Activated T-helper 1 cell treated with anti-CD3 and anti-CD28 coated beads, Interleukin-12 subunit alpha, Interleukin-12 subunit beta, Interleukin-2, Interleukin-4 antibody, amounts not matched to agents 30 ng/mL and 10 ng/mL and 1 ng/mL, durations not matched to agents 14 hours and 24 hours and 36 hours (primary cell): ENCODE measurements around the gene NFASC. TPM values are rescaled to one million over a fixed set of nuclear protein-coding genes. Genes with fewer than 3 reads are reported as not detected.

Experiments used
- DNase-seq: peaks from one replicate; pipeline ENCODE4 v3.0.0; 2021; ENCODE audit warnings: low spot score
- H3K27ac Mint-ChIP-seq: one replicate; pipeline ENCODE4 v1.8.0; 2021; ENCODE audit warnings: mild to moderate bottlenecking, mixed read lengths
- H3K27me3 Mint-ChIP-seq: one replicate; pipeline ENCODE4 v1.8.0; 2022; ENCODE audit warnings: mild to moderate bottlenecking, moderate library complexity, mixed read lengths; ENCODE audit not compliant: insufficient read depth
- H3K36me3 Mint-ChIP-seq: one replicate; pipeline ENCODE4 v1.8.0; 2021; ENCODE audit warnings: low read depth, mixed read lengths
- H3K4me1 Mint-ChIP-seq: one replicate; pipeline ENCODE4 v1.8.0; 2021; ENCODE audit warnings: low read depth, mixed read lengths
- H3K4me3 Mint-ChIP-seq: one replicate; pipeline ENCODE4 v1.8.0; 2021; ENCODE audit warnings: mild to moderate bottlenecking, moderate library complexity, mixed read lengths
- H3K9me3 Mint-ChIP-seq: one replicate; pipeline ENCODE4 v1.8.0; 2021; ENCODE audit warnings: mixed read lengths
- intact Hi-C: fragments of 100-400 bp; cut with micrococcal nuclease; formaldehyde crosslinking; loops from one replicate; pipeline ENCODE4 v1.15.1; 2024
- total RNA-seq: library from RNA; stranded (reverse); gene quantifications from 2 replicates; pipeline ENCODE4 v1.2.3, GENCODE V29; 2022

Gene NFASC
- total RNA-seq, 1 donor from 2014 or later, result 0.70 TPM

GRCh38 chr1:204991342-204991844 lies 120.7 kb downstream of the NFASC start:
- Mint-ChIP-seq H3K27ac (no peak overlapping the region), H3K4me1 (peaks cover 11% of the 10 kb centered on the region), H3K4me3 (no peak overlapping the region), H3K27me3 (peaks cover 3% of the 10 kb centered on the region), H3K36me3 (no peaks in the 10 kb centered on the region), H3K9me3 (no peaks in the 10 kb centered on the region)
- no peak for DNase-seq
- intact Hi-C loops, result no loop called here

GRCh38 chr1:204992201-204992997 lies 121.7 kb downstream of the NFASC start:
- intact Hi-C loops, result no loop called here
- Mint-ChIP-seq H3K27me3 (peaks cover 4% of the 10 kb centered on the region), H3K9me3 (no peaks in the 10 kb centered on the region), H3K4me1 (peaks cover 11% of the 10 kb centered on the region), H3K27ac (peak overlapping the region; percentile 14), H3K4me3 (no peak overlapping the region), H3K36me3 (no peaks in the 10 kb centered on the region)
- DNase-seq, result no peak

- DNase-seq, result no peak
- Mint-ChIP-seq H3K4me3 (no peak overlapping the region), H3K27ac (no peak overlapping the region), H3K9me3 (no peaks in the 10 kb centered on the region), H3K36me3 (no peaks in the 10 kb centered on the region), H3K4me1 (peaks cover 11% of the 10 kb centered on the region), H3K27me3 (peaks cover 4% of the 10 kb centered on the region)
- intact Hi-C loops, result no loop called here
Measured at GRCh38 chr1:204992998-204993314, 122.3 kb downstream of the NFASC start.

GRCh38 chr1:204994086-204994862 lies 123.6 kb downstream of the NFASC start:
- intact Hi-C loops, result no loop called here
- DNase-seq, result no peak
- Mint-ChIP-seq H3K27ac (no peak overlapping the region), H3K27me3 (peaks cover 4% of the 10 kb centered on the region), H3K4me3 (no peak overlapping the region), H3K4me1 (peaks cover 11% of the 10 kb centered on the region), H3K36me3 (no peaks in the 10 kb centered on the region), H3K9me3 (no peaks in the 10 kb centered on the region)

GRCh38 chr1:204996981-204997380 lies 126.3 kb downstream of the NFASC start:
- intact Hi-C loops, result no loop called here
- DNase-seq, result no peak
- no peak overlapping the region for H3K4me3 Mint-ChIP-seq
- H3K36me3 Mint-ChIP-seq, result no peaks in the 10 kb centered on the region
- H3K27me3 Mint-ChIP-seq, result peaks cover 1% of the 10 kb centered on the region
- no peak overlapping the region for H3K27ac Mint-ChIP-seq
- H3K4me1 Mint-ChIP-seq, result peaks cover 11% of the 10 kb centered on the region
- H3K9me3 Mint-ChIP-seq, result no peaks in the 10 kb centered on the region

GRCh38 chr1:204997591-204998355 lies 127.1 kb downstream of the NFASC start:
- H3K4me3 Mint-ChIP-seq, result no peak overlapping the region
- H3K27ac Mint-ChIP-seq, result no peak overlapping the region
- H3K4me1 Mint-ChIP-seq, result peaks cover 5% of the 10 kb centered on the region
- DNase-seq, result no peak
- H3K36me3 Mint-ChIP-seq, result no peaks in the 10 kb centered on the region
- H3K27me3 Mint-ChIP-seq, result peaks cover 3% of the 10 kb centered on the region
- intact Hi-C loops, result no loop called here
- H3K9me3 Mint-ChIP-seq, result no peaks in the 10 kb centered on the region

- Mint-ChIP-seq H3K36me3 (no peaks in the 10 kb centered on the region), H3K9me3 (no peaks in the 10 kb centered on the region), H3K27me3 (peaks cover 4% of the 10 kb centered on the region), H3K27ac (no peak overlapping the region), H3K4me3 (no peak overlapping the region), H3K4me1 (no peaks in the 10 kb centered on the region)
- no peak for DNase-seq
- intact Hi-C loops, result no loop called here
Measured at GRCh38 chr1:205001162-205001561, 130.5 kb downstream of the NFASC start.

GRCh38 chr1:205002705-205003104 lies 132.0 kb downstream of the NFASC start:
- H3K9me3 Mint-ChIP-seq, result no peaks in the 10 kb centered on the region
- H3K4me1 Mint-ChIP-seq, result no peaks in the 10 kb centered on the region
- no peak for DNase-seq
- intact Hi-C loops, result no loop called here
- no peak overlapping the region for H3K27ac Mint-ChIP-seq
- no peaks in the 10 kb centered on the region for H3K36me3 Mint-ChIP-seq
- H3K27me3 Mint-ChIP-seq, result peaks cover 6% of the 10 kb centered on the region
- H3K4me3 Mint-ChIP-seq, result no peak overlapping the region

GRCh38 chr1:205003358-205004131 lies 132.9 kb downstream of the NFASC start:
- H3K4me3 Mint-ChIP-seq, result no peak overlapping the region
- intact Hi-C loops, result no loop called here
- no peaks in the 10 kb centered on the region for H3K4me1 Mint-ChIP-seq
- no peaks in the 10 kb centered on the region for H3K9me3 Mint-ChIP-seq
- no peak overlapping the region for H3K27ac Mint-ChIP-seq
- DNase-seq, result no peak
- H3K27me3 Mint-ChIP-seq, result peaks cover 6% of the 10 kb centered on the region
- H3K36me3 Mint-ChIP-seq, result no peaks in the 10 kb centered on the region

- Mint-ChIP-seq H3K4me3 (no peak overlapping the region), H3K9me3 (no peaks in the 10 kb centered on the region), H3K27ac (no peak overlapping the region), H3K4me1 (no peaks in the 10 kb centered on the region), H3K36me3 (no peaks in the 10 kb centered on the region), H3K27me3 (peaks cover 6% of the 10 kb centered on the region)
- DNase-seq, result no peak
- intact Hi-C loops, result no loop called here
Measured at GRCh38 chr1:205004351-205004750, 133.7 kb downstream of the NFASC start.

GRCh38 chr1:205008896-205009295 lies 138.2 kb downstream of the NFASC start:
- no peaks in the 10 kb centered on the region for H3K9me3 Mint-ChIP-seq
- H3K27ac Mint-ChIP-seq, result no peak overlapping the region
- H3K36me3 Mint-ChIP-seq, result no peaks in the 10 kb centered on the region
- DNase-seq, result no peak
- intact Hi-C loops, result no loop called here
- no peaks in the 10 kb centered on the region for H3K4me1 Mint-ChIP-seq
- H3K4me3 Mint-ChIP-seq, result no peak overlapping the region
- peaks cover 5% of the 10 kb centered on the region for H3K27me3 Mint-ChIP-seq

- no peaks in the 10 kb centered on the region for H3K4me1 Mint-ChIP-seq
- intact Hi-C loops, result no loop called here
- H3K36me3 Mint-ChIP-seq, result no peaks in the 10 kb centered on the region
- peaks cover 5% of the 10 kb centered on the region for H3K27me3 Mint-ChIP-seq
- H3K9me3 Mint-ChIP-seq, result no peaks in the 10 kb centered on the region
- no peak overlapping the region for H3K27ac Mint-ChIP-seq
- no peak for DNase-seq
- H3K4me3 Mint-ChIP-seq, result no peak overlapping the region
Measured at GRCh38 chr1:205009670-205010069, 139.0 kb downstream of the NFASC start.
